Lower lobe of right lung (tissue), 2 donors: ENCODE data around the gene FBH1. TPM values are rescaled to one million over a fixed set of nuclear protein-coding genes. Genes with fewer than 3 reads are reported as not detected.
"Not testable (repeated sequence)": the region's sequence is repeated elsewhere in the genome, so short reads cannot be mapped to it uniquely, and the experiment has no call there.

Experiments used
- ATAC-seq, 2 donors: fragments of 200-7000 bp; cut with Tn5 transposase; one replicate each; pipeline ENCODE4 v1.9.1; 2020 to 2022; ENCODE audit warnings: mild to moderate bottlenecking in 2 of 2, moderate library complexity in 2 of 2
- DNase-seq: peaks from one replicate; pipeline ENCODE4 v3.0.0-alpha.2; 2020
- H3K27ac ChIP-seq: fragments of 200-600 bp; one replicate; pipeline ENCODE4 v1.8.0; 2022
- H3K27me3 ChIP-seq: fragments of 200-600 bp; one replicate; pipeline ENCODE4 v1.8.0; 2022; ENCODE audit warnings: low read depth
- H3K36me3 ChIP-seq: fragments of 200-600 bp; one replicate; pipeline ENCODE4 v1.8.0; 2022; ENCODE audit warnings: mild to moderate bottlenecking
- H3K4me1 ChIP-seq: fragments of 200-600 bp; one replicate; pipeline ENCODE4 v1.8.0; 2022
- H3K4me3 ChIP-seq: fragments of 200-600 bp; one replicate; pipeline ENCODE4 v1.8.0; 2022; ENCODE audit warnings: mild to moderate bottlenecking
- H3K9me3 ChIP-seq: fragments of 200-600 bp; one replicate; pipeline ENCODE4 v1.8.0; 2022
- CTCF ChIP-seq: fragments of 200-600 bp; IDR thresholded peaks from one replicate; pipeline ENCODE4 v1.8.0; 2022; ENCODE audit warnings: antibody characterized with exemption, mild to moderate bottlenecking
- intact Hi-C: fragments of 100-400 bp; cut with DNase I; formaldehyde crosslinking; loops from one replicate; pipeline ENCODE4 v1.11.0; 2022
- total RNA-seq: library from RNA; stranded (reverse); fragmentation: NEBNext Ultra II Directional; extraction: Animal tissue kit (Norgen Biotek cat#: 25700); gene quantifications from one replicate; pipeline ENCODE4 v1.2.1, GENCODE V29; 2021
- donor health status: DM: no; HTN: yes; CAD: no; lungs with severe emphysema.

FBH1 gene
- total RNA-seq, 1 donor from 2014 or later, result 64.7 TPM

GRCh38 chr10:5942474-5942873 is 52.4 kb downstream of the FBH1 start:
- peak; percentile 36 to 52 for ATAC-seq
- peak overlapping the region; percentile 49 for H3K4me3 ChIP-seq
- peaks cover 15% of the 10 kb centered on the region for H3K36me3 ChIP-seq
- no peaks in the 10 kb centered on the region for H3K9me3 ChIP-seq
- H3K4me1 ChIP-seq, result peaks cover 60% of the 10 kb centered on the region
- no peaks in the 10 kb centered on the region for H3K27me3 ChIP-seq
- intact Hi-C loops, result no loop called here
- peak; percentile 70 for DNase-seq
- H3K27ac ChIP-seq, result peak overlapping the region; percentile 78
- no peak for TF ChIP-seq CTCF

- ATAC-seq (peak; percentile 44 to 61), DNase-seq (peak; percentile 51)
- TF ChIP-seq CTCF, result no peak
- intact Hi-C loops, result no loop called here
- H3K9me3 ChIP-seq, result no peaks in the 10 kb centered on the region
- H3K27me3 ChIP-seq, result no peaks in the 10 kb centered on the region
- H3K36me3 ChIP-seq, result peaks cover 6% of the 10 kb centered on the region
- peak overlapping the region; percentile 49 for H3K4me3 ChIP-seq
- H3K27ac ChIP-seq, result peak overlapping the region; percentile 78
- H3K4me1 ChIP-seq, result peaks cover 63% of the 10 kb centered on the region
Observed at GRCh38 chr10:5943536-5943935, 53.5 kb downstream of the FBH1 start.

- peak; percentile 47 to 50 for ATAC-seq
- intact Hi-C loops, result no loop called here
- peaks cover 74% of the 10 kb centered on the region for H3K4me1 ChIP-seq
- no peaks in the 10 kb centered on the region for H3K27me3 ChIP-seq
- TF ChIP-seq CTCF, result no peak
- DNase-seq, result peak; percentile 48
- H3K36me3 ChIP-seq, result no peaks in the 10 kb centered on the region
- peak overlapping the region; percentile 78 for H3K27ac ChIP-seq
- peak overlapping the region; percentile 49 for H3K4me3 ChIP-seq
- H3K9me3 ChIP-seq, result no peaks in the 10 kb centered on the region
Observed at GRCh38 chr10:5944389-5945189, 54.5 kb downstream of the FBH1 start.

GRCh38 chr10:5945190-5945509 is 55.1 kb downstream of the FBH1 start:
- Histone ChIP-seq H3K36me3 (no peaks in the 10 kb centered on the region), H3K4me3 (peak overlapping the region; percentile 49), H3K4me1 (peaks cover 79% of the 10 kb centered on the region), H3K27me3 (no peaks in the 10 kb centered on the region), H3K27ac (peak overlapping the region; percentile 78), H3K9me3 (no peaks in the 10 kb centered on the region)
- intact Hi-C loops, result no loop called here
- no peak for ATAC-seq
- DNase-seq, result peak; percentile 38
- no peak for TF ChIP-seq CTCF

GRCh38 chr10:5945561-5946418 is 55.7 kb downstream of the FBH1 start:
- intact Hi-C loops, result no loop called here
- peak; percentile 39 to 40 for ATAC-seq
- H3K4me1 ChIP-seq, result peaks cover 86% of the 10 kb centered on the region

GRCh38 chr10:5946419-5946775 is 56.4 kb downstream of the FBH1 start:
- H3K27ac ChIP-seq, result peak overlapping the region; percentile 78
- H3K36me3 ChIP-seq, intact Hi-C loops, H3K27me3 ChIP-seq, H3K9me3 ChIP-seq, ATAC-seq, H3K4me3 ChIP-seq: not testable (repeated sequence)
- DNase-seq, result peak; percentile 34
- H3K4me1 ChIP-seq, result peaks cover 87% of the 10 kb centered on the region

More at GRCh38 chr10:5945561-5946418, 55.7 kb downstream of the FBH1 start:
- H3K27me3 ChIP-seq, result no peaks in the 10 kb centered on the region
- H3K9me3 ChIP-seq, result no peaks in the 10 kb centered on the region
- DNase-seq, result peak; percentile 70
- TF ChIP-seq CTCF, result no peak
- H3K4me3 ChIP-seq, result peak overlapping the region; percentile 49
- H3K36me3 ChIP-seq, result no peaks in the 10 kb centered on the region
- H3K27ac ChIP-seq, result peak overlapping the region; percentile 78
